Measurements from ENCODE around the gene SMS. TPM values are rescaled to one million over a fixed set of nuclear protein-coding genes. Genes with fewer than 3 reads are reported as not detected.

SMS gene
- total and polyA plus RNA-seq, 10 of the 15 experiments (the other 5 are each of a cell fraction or from before 2014, with no cell fraction given), result 55.8 to 156 (median 114) TPM

- ATAC-seq, result no peak
- BruUV-seq (replicated peaks), result no TSS peak
- DNase-seq (ENCODE audit: low read depth, low spot score), result no peak
- Histone ChIP-seq H3K9ac (ENCODE audit: control insufficient read depth, insufficient read depth, low read length) (no peak overlapping the region), H3K79me2 (ENCODE audit: control insufficient read depth, insufficient read depth, low read length) (no peaks in the 10 kb centered on the region), H3K4me1 (ENCODE audit: control insufficient read depth, insufficient read depth, low read length) (no peaks in the 10 kb centered on the region), H3K36me3 (ENCODE audit: control insufficient read depth in 2 of 2, insufficient read depth in 2 of 2, low read length in 1 of 2) (no peaks in the 10 kb centered on the region), H3K4me2 (ENCODE audit: control insufficient read depth, insufficient read depth) (no peak overlapping the region), H4K20me1 (ENCODE audit: control insufficient read depth, insufficient read depth) (no peaks in the 10 kb centered on the region), H3K9me3 (replicated peaks; ENCODE audit: control insufficient read depth, insufficient read depth, low read length) (no peaks in the 10 kb centered on the region), H2AFZ (ENCODE audit: control insufficient read depth, low read depth, low read length) (no peak overlapping the region), H3K27ac (ENCODE audit: control insufficient read depth, insufficient read depth) (no peak overlapping the region), H3K4me3 (no peak overlapping the region), H3K27me3 (replicated peaks in 1 of 2; ENCODE audit: control insufficient read depth in 2 of 2, insufficient read depth in 2 of 2, low read length in 1 of 2) (no peaks in the 10 kb centered on the region)
- CTCF ChIA-PET, result no interaction called here
- intact Hi-C loops (cut with micrococcal nuclease; ENCODE audit: unreplicated experiment) (no loop called here), in situ Hi-C loops (cut with MboI) (no loop called here)
- WGBS (ENCODE audit: insufficient coverage, insufficient replicate concordance, low lambda C conversion rate, missing lambda C conversion rate), result 55% methylated on average over 4 of the region's 4 CpGs
- RAD21 ChIA-PET (ENCODE audit: unreplicated experiment), result no interaction called here
- SMC1A ChIA-PET (ENCODE audit: uncharacterized antibody, unreplicated experiment), result interaction anchor here (0.8 kb wide), 1 partner anchor 27 kb away, joined by 3 read pairs; no protein-coding TSS in a partner anchor
- no peak for FAIRE-seq
- POLR2A ChIA-PET, result no interaction called here
- TF ChIP-seq RFX5 (IDR thresholded peaks at IDR 0.05; ENCODE audit: low read depth, low read length), result no peak
- peak; percentile 25; the same call in 1 of the 2 replicates for TF ChIP-seq RAD51 (IDR thresholded peaks at IDR 0.05)
Observed at GRCh38 chrX:21911481-21911880, 29.0 kb upstream of the SMS start.

GRCh38 chrX:21912220-21912619 lies 28.3 kb upstream of the SMS start:
- Histone ChIP-seq H3K79me2 (ENCODE audit: control insufficient read depth, insufficient read depth, low read length) (no peaks in the 10 kb centered on the region), H2AFZ (ENCODE audit: control insufficient read depth, low read depth, low read length) (no peak overlapping the region), H3K27ac (ENCODE audit: control insufficient read depth, insufficient read depth) (no peak overlapping the region), H3K9ac (ENCODE audit: control insufficient read depth, insufficient read depth, low read length) (no peak overlapping the region), H3K4me2 (ENCODE audit: control insufficient read depth, insufficient read depth) (no peak overlapping the region), H3K4me3 (no peak overlapping the region), H3K36me3 (ENCODE audit: control insufficient read depth in 2 of 2, insufficient read depth in 2 of 2, low read length in 1 of 2) (no peaks in the 10 kb centered on the region), H3K9me3 (replicated peaks; ENCODE audit: control insufficient read depth, insufficient read depth, low read length) (no peaks in the 10 kb centered on the region), H4K20me1 (ENCODE audit: control insufficient read depth, insufficient read depth) (no peaks in the 10 kb centered on the region), H3K27me3 (replicated peaks in 1 of 2; ENCODE audit: control insufficient read depth in 2 of 2, insufficient read depth in 2 of 2, low read length in 1 of 2) (no peaks in the 10 kb centered on the region), H3K4me1 (ENCODE audit: control insufficient read depth, insufficient read depth, low read length) (no peaks in the 10 kb centered on the region)
- BruUV-seq (replicated peaks), result no TSS peak
- intact Hi-C loops (cut with micrococcal nuclease; ENCODE audit: unreplicated experiment), result no loop called here
- POLR2A ChIA-PET, result no interaction called here
- in situ Hi-C loops (cut with MboI), result no loop called here
- CTCF ChIA-PET, result interaction anchor here (0.7 kb wide), 1 partner anchor 52 kb away, joined by 3 read pairs; no protein-coding TSS in a partner anchor
- RAD21 ChIA-PET (ENCODE audit: unreplicated experiment), result no interaction called here
- SMC1A ChIA-PET (ENCODE audit: uncharacterized antibody, unreplicated experiment), result interaction anchor here (0.8 kb wide), 1 partner anchor 27 kb away, joined by 3 read pairs; no protein-coding TSS in a partner anchor
- DNase-seq (ENCODE audit: low read depth, low spot score), result no peak
- FAIRE-seq, result no peak
- no peak for ATAC-seq
- WGBS (ENCODE audit: insufficient coverage, insufficient replicate concordance, low lambda C conversion rate, missing lambda C conversion rate), result 43% methylated on average over 1 of the region's 1 CpG
- TF ChIP-seq MEF2B (IDR thresholded peaks at IDR 0.05; ENCODE audit: partially characterized antibody, poor library complexity, severe bottlenecking), result no peak
- no peak for TF ChIP-seq BACH1 (IDR thresholded peaks at IDR 0.05; ENCODE audit: borderline replicate concordance)
- TF ChIP-seq E2F4 (IDR thresholded peaks at IDR 0.05; ENCODE audit: low read depth, low read length), result no peak
- no peak for TF ChIP-seq CBFB (IDR thresholded peaks at IDR 0.05; ENCODE audit: low read depth)
- no peak for TF ChIP-seq CEBPB (IDR thresholded peaks at IDR 0.05; ENCODE audit: borderline replicate concordance in 1 of 2, low read depth in 2 of 2, low read length in 2 of 2)
- TF ChIP-seq ATF3 (IDR thresholded peaks at IDR 0.05; ENCODE audit: borderline replicate concordance, extremely low read depth, low read depth, low read length), result no peak
- TF ChIP-seq ZNF687 (IDR thresholded peaks at IDR 0.05), result no peak
- no peak for TF ChIP-seq IRF3 (IDR thresholded peaks at IDR 0.05)
- TF ChIP-seq SRF (IDR thresholded peaks at IDR 0.05; ENCODE audit: low read depth in 2 of 2, low read length in 2 of 2), result no peak
